Measurements from ENCODE around the gene ZNF488. TPM values are rescaled to one million over a fixed set of nuclear protein-coding genes. Genes with fewer than 3 reads are reported as not detected.
A peak's percentile ranks its signal among the peaks of the same experiment; 100 is the strongest.

The ZNF488 gene, protein sequence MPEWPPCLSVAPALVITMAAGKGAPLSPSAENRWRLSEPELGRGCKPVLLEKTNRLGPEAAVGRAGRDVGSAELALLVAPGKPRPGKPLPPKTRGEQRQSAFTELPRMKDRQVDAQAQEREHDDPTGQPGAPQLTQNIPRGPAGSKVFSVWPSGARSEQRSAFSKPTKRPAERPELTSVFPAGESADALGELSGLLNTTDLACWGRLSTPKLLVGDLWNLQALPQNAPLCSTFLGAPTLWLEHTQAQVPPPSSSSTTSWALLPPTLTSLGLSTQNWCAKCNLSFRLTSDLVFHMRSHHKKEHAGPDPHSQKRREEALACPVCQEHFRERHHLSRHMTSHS
- 0.85 and 1.2 TPM in 2 replicates for polyA plus RNA-seq
- polyA minus RNA-seq = 0.97 and 1.5 TPM in 2 replicates

DNA sequence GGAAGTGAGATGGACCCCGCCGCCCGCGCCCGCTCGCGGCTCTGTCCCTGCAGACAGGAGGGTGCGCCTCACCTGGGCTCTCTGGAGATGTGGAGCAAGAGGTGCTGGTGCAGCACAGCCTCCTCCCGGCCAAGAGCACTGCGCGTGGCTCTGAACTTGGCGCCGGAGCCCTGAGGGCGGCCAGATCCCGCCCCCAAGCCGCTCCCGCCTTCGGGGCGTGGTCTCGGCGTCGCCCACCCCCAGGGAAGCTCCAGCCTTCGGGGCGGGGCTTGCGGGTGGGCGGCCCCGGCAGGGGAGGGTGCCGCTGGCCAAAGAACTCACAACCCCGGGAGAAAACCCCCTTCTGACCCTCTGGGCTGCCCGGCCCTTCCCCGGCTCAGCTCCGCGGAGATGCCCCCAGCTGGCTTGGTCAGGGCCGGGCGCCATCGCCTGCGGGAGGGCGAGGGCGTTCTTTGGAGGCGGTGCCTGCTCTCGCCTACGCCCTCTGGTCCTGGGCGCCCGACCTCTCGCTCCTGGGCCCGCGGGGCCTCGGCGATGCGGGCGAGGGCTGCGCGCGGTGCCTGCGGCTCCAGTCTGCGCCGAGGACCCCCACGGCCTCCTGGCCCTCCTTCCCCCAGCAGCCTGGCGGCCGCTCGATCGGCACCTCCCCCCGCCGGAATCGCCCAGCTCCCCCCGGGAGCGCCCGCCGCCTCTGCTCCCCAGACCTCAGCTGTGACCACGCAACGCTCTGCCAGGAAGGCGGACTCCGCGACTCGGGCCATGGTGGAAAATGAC lies at the start of gene ZNF488:
Gene ZNF488, minus strand, starts transcription at position 146 of the 774 bp plus-strand sequence. CDS start 15,464 bp downstream, outside the sequence.
- H3K36me3 ChIP-seq (ENCODE audit: insufficient read depth, low read length) = no peaks in the 10 kb centered on the region
- H3K4me3 ChIP-seq (ENCODE audit: low read length) = peak within 1 kb of the TSS; percentile 87
- peak within 1 kb of the TSS; percentile 80 for H2AFZ ChIP-seq (ENCODE audit: low read depth, low read length)
- peaks cover 6% of the 10 kb centered on the region for H3K27me3 ChIP-seq (ENCODE audit: insufficient read depth, low read depth, low read length)
- H3K9me2 ChIP-seq (ENCODE audit: insufficient read depth, low read length) = no peaks in the 10 kb centered on the region
- H4K20me1 ChIP-seq (ENCODE audit: insufficient read depth) = no peaks in the 10 kb centered on the region
- H3K9me3 ChIP-seq (ENCODE audit: low read length) = no peaks in the 10 kb centered on the region
- H3K4me2 ChIP-seq (ENCODE audit: low read length) = peak within 1 kb of the TSS; percentile 79
- H3K79me2 ChIP-seq (replicated peaks; ENCODE audit: insufficient read depth, low read length) = no peaks in the 10 kb centered on the region
- H3K27ac ChIP-seq (ENCODE audit: low read length) = no peak within 1 kb of the TSS
- peak within 1 kb of the TSS; percentile 66 for H3K9ac ChIP-seq (ENCODE audit: low read length)
- H3F3A ChIP-seq (ENCODE audit: insufficient read depth, low read length, poor library complexity, severe bottlenecking) = no peaks in the 10 kb centered on the region
- TF ChIP-seq, protein P1, sequence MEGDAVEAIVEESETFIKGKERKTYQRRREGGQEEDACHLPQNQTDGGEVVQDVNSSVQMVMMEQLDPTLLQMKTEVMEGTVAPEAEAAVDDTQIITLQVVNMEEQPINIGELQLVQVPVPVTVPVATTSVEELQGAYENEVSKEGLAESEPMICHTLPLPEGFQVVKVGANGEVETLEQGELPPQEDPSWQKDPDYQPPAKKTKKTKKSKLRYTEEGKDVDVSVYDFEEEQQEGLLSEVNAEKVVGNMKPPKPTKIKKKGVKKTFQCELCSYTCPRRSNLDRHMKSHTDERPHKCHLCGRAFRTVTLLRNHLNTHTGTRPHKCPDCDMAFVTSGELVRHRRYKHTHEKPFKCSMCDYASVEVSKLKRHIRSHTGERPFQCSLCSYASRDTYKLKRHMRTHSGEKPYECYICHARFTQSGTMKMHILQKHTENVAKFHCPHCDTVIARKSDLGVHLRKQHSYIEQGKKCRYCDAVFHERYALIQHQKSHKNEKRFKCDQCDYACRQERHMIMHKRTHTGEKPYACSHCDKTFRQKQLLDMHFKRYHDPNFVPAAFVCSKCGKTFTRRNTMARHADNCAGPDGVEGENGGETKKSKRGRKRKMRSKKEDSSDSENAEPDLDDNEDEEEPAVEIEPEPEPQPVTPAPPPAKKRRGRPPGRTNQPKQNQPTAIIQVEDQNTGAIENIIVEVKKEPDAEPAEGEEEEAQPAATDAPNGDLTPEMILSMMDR (IDR thresholded peaks at IDR 0.05; ENCODE audit: poor library complexity, severe bottlenecking) = peak; percentile 19
- TF ChIP-seq POLR2AphosphoS5 (IDR thresholded peaks at IDR 0.05) = peak; percentile 6
- TF ChIP-seq EZH2 (IDR thresholded peaks at IDR 0.05; ENCODE audit: borderline replicate concordance, insufficient read depth, low read length, poor library complexity, severe bottlenecking) = no peak
- no peak for TF ChIP-seq EP300 (conservative IDR thresholded peaks at IDR 0.05; ENCODE audit: poor library complexity, severe bottlenecking)
- no peak for TF ChIP-seq TAF1 (IDR thresholded peaks at IDR 0.05; ENCODE audit: low read depth)
- TF ChIP-seq, protein P2, sequence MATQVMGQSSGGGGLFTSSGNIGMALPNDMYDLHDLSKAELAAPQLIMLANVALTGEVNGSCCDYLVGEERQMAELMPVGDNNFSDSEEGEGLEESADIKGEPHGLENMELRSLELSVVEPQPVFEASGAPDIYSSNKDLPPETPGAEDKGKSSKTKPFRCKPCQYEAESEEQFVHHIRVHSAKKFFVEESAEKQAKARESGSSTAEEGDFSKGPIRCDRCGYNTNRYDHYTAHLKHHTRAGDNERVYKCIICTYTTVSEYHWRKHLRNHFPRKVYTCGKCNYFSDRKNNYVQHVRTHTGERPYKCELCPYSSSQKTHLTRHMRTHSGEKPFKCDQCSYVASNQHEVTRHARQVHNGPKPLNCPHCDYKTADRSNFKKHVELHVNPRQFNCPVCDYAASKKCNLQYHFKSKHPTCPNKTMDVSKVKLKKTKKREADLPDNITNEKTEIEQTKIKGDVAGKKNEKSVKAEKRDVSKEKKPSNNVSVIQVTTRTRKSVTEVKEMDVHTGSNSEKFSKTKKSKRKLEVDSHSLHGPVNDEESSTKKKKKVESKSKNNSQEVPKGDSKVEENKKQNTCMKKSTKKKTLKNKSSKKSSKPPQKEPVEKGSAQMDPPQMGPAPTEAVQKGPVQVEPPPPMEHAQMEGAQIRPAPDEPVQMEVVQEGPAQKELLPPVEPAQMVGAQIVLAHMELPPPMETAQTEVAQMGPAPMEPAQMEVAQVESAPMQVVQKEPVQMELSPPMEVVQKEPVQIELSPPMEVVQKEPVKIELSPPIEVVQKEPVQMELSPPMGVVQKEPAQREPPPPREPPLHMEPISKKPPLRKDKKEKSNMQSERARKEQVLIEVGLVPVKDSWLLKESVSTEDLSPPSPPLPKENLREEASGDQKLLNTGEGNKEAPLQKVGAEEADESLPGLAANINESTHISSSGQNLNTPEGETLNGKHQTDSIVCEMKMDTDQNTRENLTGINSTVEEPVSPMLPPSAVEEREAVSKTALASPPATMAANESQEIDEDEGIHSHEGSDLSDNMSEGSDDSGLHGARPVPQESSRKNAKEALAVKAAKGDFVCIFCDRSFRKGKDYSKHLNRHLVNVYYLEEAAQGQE (IDR thresholded peaks at IDR 0.05; ENCODE audit: borderline replicate concordance) = no peak
- TF ChIP-seq SMC3 (conservative IDR thresholded peaks at IDR 0.05; ENCODE audit: poor library complexity) = no peak
- TF ChIP-seq MXI1 (conservative IDR thresholded peaks at IDR 0.05; ENCODE audit: poor library complexity, severe bottlenecking) = peak; percentile 65
- no peak for TF ChIP-seq RAD21 (conservative IDR thresholded peaks at IDR 0.05)

DNA sequence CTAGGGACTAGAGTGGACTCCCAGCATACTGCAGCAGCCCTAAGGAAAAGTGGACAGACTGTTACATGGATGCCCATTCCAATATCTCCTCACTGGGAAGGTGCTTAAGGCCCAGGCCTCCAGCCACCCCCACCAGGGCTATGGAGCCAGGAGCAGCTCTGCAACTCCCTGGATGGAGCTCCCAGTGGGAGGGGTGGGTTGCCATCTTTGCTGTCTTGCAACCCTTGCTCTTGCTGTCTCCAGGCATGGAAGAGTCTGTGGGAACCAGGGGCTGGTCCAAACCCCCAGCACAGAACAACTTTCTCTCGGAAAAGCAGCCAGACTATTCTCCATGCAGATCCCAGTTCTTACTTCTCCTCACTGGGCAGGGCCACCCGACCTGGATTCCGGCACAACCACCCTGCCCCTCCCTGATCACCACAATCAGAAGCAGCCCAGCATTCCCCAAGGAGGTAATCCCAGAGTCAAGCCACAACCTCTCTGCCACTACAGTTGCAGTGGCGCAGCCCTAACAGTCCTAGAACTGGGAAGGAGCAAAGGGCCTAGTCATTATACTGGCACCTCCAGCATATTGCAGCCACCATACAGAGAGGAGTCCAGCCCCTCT lies 41.8 kb upstream of the ZNF488 start:
- Histone ChIP-seq H3K27me3 (ENCODE audit: insufficient read depth, low read depth, low read length) (no peaks in the 10 kb centered on the region), H3K79me2 (replicated peaks; ENCODE audit: insufficient read depth, low read length) (no peaks in the 10 kb centered on the region), H3K9me3 (ENCODE audit: low read length) (no peaks in the 10 kb centered on the region), H3K4me2 (ENCODE audit: low read length) (no peak overlapping the region), H4K20me1 (ENCODE audit: insufficient read depth) (no peaks in the 10 kb centered on the region), H3K9ac (ENCODE audit: low read length) (no peak overlapping the region), H2AFZ (ENCODE audit: low read depth, low read length) (no peak overlapping the region), H3K4me3 (ENCODE audit: low read length) (no peak overlapping the region), H3K27ac (ENCODE audit: low read length) (no peak overlapping the region), H3K36me3 (ENCODE audit: insufficient read depth, low read length) (no peaks in the 10 kb centered on the region), H3K9me2 (ENCODE audit: insufficient read depth, low read length) (no peaks in the 10 kb centered on the region), H3F3A (ENCODE audit: insufficient read depth, low read length, poor library complexity, severe bottlenecking) (no peaks in the 10 kb centered on the region)
- no peak for TF ChIP-seq RAD21 (conservative IDR thresholded peaks at IDR 0.05)
- TF ChIP-seq, protein P1 (IDR thresholded peaks at IDR 0.05; ENCODE audit: poor library complexity, severe bottlenecking) = no peak
- TF ChIP-seq TAF1 (IDR thresholded peaks at IDR 0.05; ENCODE audit: low read depth) = no peak
- no peak for TF ChIP-seq SMC3 (conservative IDR thresholded peaks at IDR 0.05; ENCODE audit: poor library complexity)
- no peak for TF ChIP-seq MXI1 (conservative IDR thresholded peaks at IDR 0.05; ENCODE audit: poor library complexity, severe bottlenecking)

Data from neural cell (in vitro differentiated cells).